ENCODE results near the gene MAPK14. TPM values are rescaled to one million over a fixed set of nuclear protein-coding genes. Genes with fewer than 3 reads are reported as not detected.

MAPK14 gene
- 69.7 and 74.4 TPM in 2 replicates for total RNA-seq (2012; rRNA removed)
- 22.6 and 28.4 TPM in 2 replicates for polyA plus RNA-seq (2012; rRNA removed)
- polyA plus RNA-seq (2012; cell fraction: cytosol; rRNA removed): 8.9 and 12.3 TPM in 2 replicates
- polyA plus RNA-seq (2012; cell fraction: nucleus; rRNA removed; ENCODE audit: low replicate concordance): 19.6 and 68.9 TPM in 2 replicates
- Bru-seq, nascent RNA: percentile 92 among the genes with signal in this experiment
- BruChase-seq, experiment 1, labeled RNA remaining after a 6-hour chase: percentile 83 among the genes with signal in this experiment
- BruChase-seq, experiment 2, labeled RNA remaining after a 2-hour chase: percentile 85 among the genes with signal in this experiment
- long read RNA-seq, full-length matches to known transcripts: 44 of 77 reads
- long read RNA-seq, partial matches to known transcripts: 24 of 77 reads
- long read RNA-seq, other reads (novel, unspliced or antisense): 9 of 77 reads

- Histone ChIP-seq H3K23ac (ENCODE audit: low read depth, low read length) (peak within 1 kb of the TSS; percentile 25), H4K5ac (ENCODE audit: low read depth, low read length) (peak within 1 kb of the TSS; percentile 77), H2BK15ac (ENCODE audit: low read depth, low read length) (no peak within 1 kb of the TSS), H3K9ac (ENCODE audit: low read depth, low read length) (peak within 1 kb of the TSS; percentile 98), H4K20me1 (ENCODE audit: insufficient read depth, low read length) (peaks cover 27% of the 10 kb centered on the region), H2BK20ac (ENCODE audit: low read depth, low read length) (no peak within 1 kb of the TSS), H4K8ac (ENCODE audit: low read depth in 2 of 2, low read length in 2 of 2) (peak within 1 kb of the TSS; percentile 43 to 84; a peak in 1 of 4 replicates), H3K14ac (replicated peaks; ENCODE audit: low read depth, low read length) (peak within 1 kb of the TSS; percentile 60), H2AK5ac (ENCODE audit: low read depth, low read length) (peak within 1 kb of the TSS; percentile 88), H3K4me3 (ENCODE audit: insufficient read depth, low read depth, low read length) (peak within 1 kb of the TSS; percentile 65), H3K4ac (ENCODE audit: low read depth, low read length) (peak within 1 kb of the TSS; percentile 83), H2BK5ac (ENCODE audit: low read depth, low read length, poor library complexity, severe bottlenecking) (peak within 1 kb of the TSS; percentile 93), H2BK120ac (ENCODE audit: low read depth, low read length) (peak within 1 kb of the TSS; percentile 66; the same call in 1 of the 2 replicates), H2AK9ac (replicated peaks; ENCODE audit: low read depth, low read length, poor library complexity) (peak within 1 kb of the TSS; percentile 97), H3K27me3 (ENCODE audit: control insufficient read depth, insufficient read depth, low read length) (no peaks in the 10 kb centered on the region), H3K4me2 (ENCODE audit: low read depth, low read length) (peak within 1 kb of the TSS; percentile 83), H2AFZ (replicated peaks; ENCODE audit: low read length, poor library complexity) (peak within 1 kb of the TSS; percentile 98), H3K18ac (ENCODE audit: low read depth, low read length) (peak within 1 kb of the TSS; percentile 47; the same call in 1 of the 2 replicates), H3K36me3 (ENCODE audit: control insufficient read depth, insufficient read depth, low read length) (no peaks in the 10 kb centered on the region), H3K9me1 (ENCODE audit: insufficient read depth, low read length) (0 out of 2 replicates have a peak, but pooled peaks cover 7% of the 10 kb centered on the region), H3K56ac (ENCODE audit: extremely low read depth, insufficient read depth, low read length) (peak within 1 kb of the TSS; percentile 64), H3K79me1 (ENCODE audit: low read depth in 1 of 2, low read length in 2 of 2) (peaks cover 0 to 10% of the 10 kb centered on the region in 2 experiments; a peak in 3 of 4 replicates), H3K9me3 (ENCODE audit: control insufficient read depth, insufficient read depth, low read length) (no peaks in the 10 kb centered on the region), H4K91ac (ENCODE audit: insufficient read depth, low read depth, low read length) (peak within 1 kb of the TSS; percentile 83; the same call in 1 of the 2 replicates), H3K27ac (ENCODE audit: insufficient read depth, low read length) (peak within 1 kb of the TSS; percentile 94), H3K4me1 (ENCODE audit: control insufficient read depth, insufficient read depth, low read length) (peaks cover 6% of the 10 kb centered on the region; the same call in 1 of the 2 replicates)
- in situ Hi-C loops (cut with MboI; ENCODE audit: low sequenced_read_pairs): loop anchor here (5.0 to 10.0 kb wide), 2 partner anchors 70 to 167 kb away; partner anchors contain the start of gene BRPF3
- dilution Hi-C loops (cut with HindIII; ENCODE audit: low sequenced_read_pairs, unreplicated experiment): no loop called here
- TF ChIP-seq MAZ (IDR thresholded peaks at IDR 0.05; ENCODE audit: borderline replicate concordance, low read depth, low read length): peak; percentile 96
- TF ChIP-seq RCOR1 (IDR thresholded peaks at IDR 0.05; ENCODE audit: insufficient replicate concordance, low read length): no peak
- no peak for TF ChIP-seq CHD1 (IDR thresholded peaks at IDR 0.05; ENCODE audit: low read depth, low read length)
- no peak for TF ChIP-seq BHLHE40 (IDR thresholded peaks at IDR 0.05; ENCODE audit: low read depth, low read length)
- TF ChIP-seq MXI1 (IDR thresholded peaks at IDR 0.05; ENCODE audit: borderline replicate concordance, low read depth, low read length): no peak; the same call in 1 of the 2 replicates
- peak; percentile 90 for TF ChIP-seq SMC3 (IDR thresholded peaks at IDR 0.05; ENCODE audit: low read depth, low read length)
- TF ChIP-seq USF2 (IDR thresholded peaks at IDR 0.05; ENCODE audit: low read depth, low read length): no peak
- TF ChIP-seq, protein P1, sequence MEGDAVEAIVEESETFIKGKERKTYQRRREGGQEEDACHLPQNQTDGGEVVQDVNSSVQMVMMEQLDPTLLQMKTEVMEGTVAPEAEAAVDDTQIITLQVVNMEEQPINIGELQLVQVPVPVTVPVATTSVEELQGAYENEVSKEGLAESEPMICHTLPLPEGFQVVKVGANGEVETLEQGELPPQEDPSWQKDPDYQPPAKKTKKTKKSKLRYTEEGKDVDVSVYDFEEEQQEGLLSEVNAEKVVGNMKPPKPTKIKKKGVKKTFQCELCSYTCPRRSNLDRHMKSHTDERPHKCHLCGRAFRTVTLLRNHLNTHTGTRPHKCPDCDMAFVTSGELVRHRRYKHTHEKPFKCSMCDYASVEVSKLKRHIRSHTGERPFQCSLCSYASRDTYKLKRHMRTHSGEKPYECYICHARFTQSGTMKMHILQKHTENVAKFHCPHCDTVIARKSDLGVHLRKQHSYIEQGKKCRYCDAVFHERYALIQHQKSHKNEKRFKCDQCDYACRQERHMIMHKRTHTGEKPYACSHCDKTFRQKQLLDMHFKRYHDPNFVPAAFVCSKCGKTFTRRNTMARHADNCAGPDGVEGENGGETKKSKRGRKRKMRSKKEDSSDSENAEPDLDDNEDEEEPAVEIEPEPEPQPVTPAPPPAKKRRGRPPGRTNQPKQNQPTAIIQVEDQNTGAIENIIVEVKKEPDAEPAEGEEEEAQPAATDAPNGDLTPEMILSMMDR (conservative IDR thresholded peaks at IDR 0.05; ENCODE audit: low read depth, low read length): peak; percentile 95
- TF ChIP-seq RAD21 (IDR thresholded peaks at IDR 0.05; ENCODE audit: low read length): peak; percentile 88
- peak; percentile 88 for TF ChIP-seq POLR2A (IDR thresholded peaks at IDR 0.05; ENCODE audit: low read depth, low read length)
- ATAC-seq (ENCODE audit: low read depth) (peak; percentile 85), DNase-seq (peak; percentile 100)
- ChIA-PET POLR2A (ENCODE audit: unreplicated experiment) (no interaction called here), CTCF (interaction anchor here (0.7 to 4.1 kb wide), 3 partner anchors 18 to 98 kb away, joined by 3 to 28 read pairs (median 3); no protein-coding TSS in a partner anchor)
- BruUV-seq (replicated peaks): no TSS peak
- intact Hi-C loops (cut with micrococcal nuclease): loop anchor here (1.0 to 5.0 kb wide), 5 partner anchors 40 to 333 kb away; partner anchors contain the start of genes BRPF3 and SRPK1
- 0% methylated on average over 33 of the region's 62 CpGs; no CpG with 5 or more reads in 1 of the 2 experiments for WGBS, 2 experiments (ENCODE audit: extremely low coverage in 2 of 2, insufficient read length in 1 of 2)
These were observed at the start of gene MAPK14 for GRCh38 chr6:36027501-36028087. MAPK14 (plus strand) TSS chr6:36027808; CDS start chr6:36028158, 350 bp downstream.
